ENCODE measurements around the gene FAM107B.
"Not testable (repeated sequence)": the region's sequence is repeated elsewhere in the genome, so short reads cannot be mapped to it uniquely, and the experiment has no call there.

Gene FAM107B

DNA sequence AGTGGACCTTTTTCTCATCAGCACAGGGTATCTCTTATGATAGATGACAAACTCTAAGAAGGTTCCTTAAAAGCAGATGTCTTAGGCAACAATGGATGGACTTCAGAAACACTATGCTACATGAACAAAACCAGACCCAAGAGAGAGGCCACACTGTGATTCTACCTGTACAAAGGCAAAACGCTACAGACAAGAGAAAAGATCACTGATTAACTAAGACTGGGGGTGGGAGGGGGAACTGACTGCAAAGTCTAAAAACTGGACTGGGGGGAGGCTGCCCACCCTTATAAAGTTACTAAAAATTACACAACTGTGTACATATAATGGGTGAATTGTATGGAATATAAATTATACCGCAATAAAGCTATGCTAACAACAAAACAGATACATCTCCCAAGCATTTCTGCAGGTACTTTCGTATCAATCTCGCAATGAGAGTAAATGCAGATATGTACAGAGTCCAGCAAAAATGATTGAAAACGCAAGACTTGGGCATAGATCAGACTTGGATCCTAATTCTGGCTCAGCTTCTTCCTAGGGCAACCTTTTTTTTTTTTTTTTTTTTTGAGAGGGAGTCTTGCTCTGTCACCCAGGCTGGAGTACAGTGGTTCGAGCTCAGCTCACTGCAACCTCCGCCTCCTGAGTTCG lies 179.7 kb downstream of the FAM107B start:
- Histone ChIP-seq H3K36me3 (ENCODE audit: insufficient read depth, low read length) (0 out of 2 replicates have a peak, but pooled peaks cover 7% of the 10 kb centered on the region), H3K4me1 (ENCODE audit: insufficient read depth, low read length) (no peaks in the 10 kb centered on the region), H3K9me3 (ENCODE audit: insufficient read depth, low read depth, low read length) (no peaks in the 10 kb centered on the region), H3K27ac (ENCODE audit: low read depth, low read length) (no peak overlapping the region), H3K27me3 (ENCODE audit: insufficient read depth, low read length) (no peaks in the 10 kb centered on the region), H3K4me3 (ENCODE audit: low read length) (no peak overlapping the region), H3K9ac (ENCODE audit: low read depth, low read length) (no peak overlapping the region)
- 97% methylated on average over 7 of the region's 8 CpGs for WGBS

DNA sequence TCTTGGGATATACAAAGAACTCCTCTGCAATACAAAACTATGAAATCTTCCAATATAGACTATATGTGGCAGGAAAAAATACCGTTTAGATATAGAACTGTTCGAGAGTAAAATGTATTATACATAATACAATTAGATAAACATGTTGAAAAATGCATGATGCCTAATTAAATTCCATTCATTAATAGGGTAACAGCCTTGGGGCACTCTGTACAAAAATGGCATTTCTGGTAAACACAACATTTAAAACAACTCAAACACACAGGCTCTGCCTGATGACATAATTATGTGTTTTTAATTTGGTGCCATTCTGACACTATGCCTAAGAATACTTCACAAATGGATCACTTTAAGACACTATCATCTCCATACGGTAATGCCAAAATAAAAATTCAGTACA lies 180.9 kb downstream of the FAM107B start:
- no peaks in the 10 kb centered on the region for H3K9me3 ChIP-seq (ENCODE audit: insufficient read depth, low read depth, low read length)
- H3K4me3 ChIP-seq (ENCODE audit: low read length), result no peak overlapping the region
- no peaks in the 10 kb centered on the region for H3K27me3 ChIP-seq (ENCODE audit: insufficient read depth, low read length)
- no peak overlapping the region for H3K27ac ChIP-seq (ENCODE audit: low read depth, low read length)
- WGBS, result 94% methylated on average over 1 of the region's 3 CpGs
- H3K36me3 ChIP-seq (ENCODE audit: insufficient read depth, low read length), result 0 out of 2 replicates have a peak, but pooled peaks cover 7% of the 10 kb centered on the region
- H3K9ac ChIP-seq (ENCODE audit: low read depth, low read length), result no peak overlapping the region
- H3K4me1 ChIP-seq (ENCODE audit: insufficient read depth, low read length), result no peaks in the 10 kb centered on the region

DNA sequence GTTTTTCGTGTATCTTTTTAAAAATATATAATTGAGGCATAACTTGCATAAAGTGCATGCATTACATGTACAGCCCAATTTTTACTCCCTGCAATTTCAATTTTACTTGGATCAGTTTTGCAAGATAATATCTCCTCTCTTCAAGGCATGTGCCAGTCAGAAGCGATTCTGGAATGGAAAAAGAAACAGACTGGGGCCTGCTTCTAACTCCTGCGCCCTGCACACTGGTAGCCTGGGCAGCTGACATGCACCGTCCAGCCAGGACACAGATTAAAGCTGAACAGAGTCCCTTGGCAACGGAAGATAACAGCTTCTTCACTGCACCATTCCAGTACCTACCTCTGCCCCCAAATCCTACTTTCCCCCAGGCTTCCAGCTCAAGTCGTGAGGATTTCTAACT lies 182.1 kb downstream of the FAM107B start:
- Histone ChIP-seq H3K27me3 (ENCODE audit: insufficient read depth, low read length) (no peaks in the 10 kb centered on the region), H3K36me3 (ENCODE audit: insufficient read depth, low read length) (no peaks in the 10 kb centered on the region), H3K27ac (ENCODE audit: low read depth, low read length) (no peak overlapping the region), H3K4me1 (ENCODE audit: insufficient read depth, low read length) (0 out of 2 replicates have a peak, but pooled peaks cover 7% of the 10 kb centered on the region), H3K9me3 (ENCODE audit: insufficient read depth, low read depth, low read length) (no peaks in the 10 kb centered on the region), H3K4me3 (ENCODE audit: low read length) (no peak overlapping the region), H3K9ac (ENCODE audit: low read depth, low read length) (no peak overlapping the region)
- 92% methylated on average over 5 of the region's 6 CpGs for WGBS

DNA sequence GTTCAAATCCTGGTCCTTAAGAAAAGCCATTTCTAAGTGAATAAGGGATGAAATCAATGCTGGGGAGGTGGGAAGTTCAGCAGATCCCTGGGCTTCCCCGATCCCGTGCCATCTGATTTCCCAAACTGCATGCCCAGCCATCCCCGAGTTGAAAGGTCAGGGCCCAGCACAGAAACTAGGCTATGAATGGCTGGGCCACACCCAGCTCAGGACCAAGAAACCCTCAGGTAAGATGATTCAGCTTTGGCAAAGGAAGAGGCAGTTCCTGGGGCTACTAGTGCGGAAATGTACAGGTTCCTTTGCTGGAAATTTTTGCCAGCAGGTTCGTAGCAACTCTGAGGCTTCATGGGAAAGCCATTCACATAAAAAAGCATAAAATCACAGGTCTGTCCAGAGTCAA lies 182.7 kb downstream of the FAM107B start:
- Histone ChIP-seq H3K9ac (ENCODE audit: low read depth, low read length) (no peak overlapping the region), H3K4me3 (ENCODE audit: low read length) (no peak overlapping the region), H3K36me3 (ENCODE audit: insufficient read depth, low read length) (no peaks in the 10 kb centered on the region), H3K27ac (ENCODE audit: low read depth, low read length) (no peak overlapping the region), H3K4me1 (ENCODE audit: insufficient read depth, low read length) (0 out of 2 replicates have a peak, but pooled peaks cover 7% of the 10 kb centered on the region), H3K27me3 (ENCODE audit: insufficient read depth, low read length) (no peaks in the 10 kb centered on the region), H3K9me3 (ENCODE audit: insufficient read depth, low read depth, low read length) (no peaks in the 10 kb centered on the region)
- WGBS, result 93% methylated on average over 5 of the region's 5 CpGs

DNA sequence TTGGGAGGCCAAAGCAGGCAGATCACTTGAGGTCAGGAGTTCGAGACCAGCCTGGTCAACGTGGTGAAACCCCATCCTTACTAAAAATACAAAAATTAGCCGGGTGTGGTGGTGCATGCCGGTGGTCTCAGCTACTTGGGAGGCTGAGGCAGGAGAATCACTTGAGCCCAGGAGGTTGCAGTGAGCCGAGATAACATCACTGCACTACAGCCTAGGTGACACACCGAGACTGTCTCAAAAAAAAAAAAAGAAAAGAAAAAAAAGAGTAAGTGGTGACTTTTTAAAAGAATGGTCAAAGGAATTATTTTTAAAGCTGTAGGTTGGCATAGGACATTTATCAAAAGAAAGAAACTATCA lies 185.8 kb downstream of the FAM107B start:
- not testable (repeated sequence) for H3K9ac ChIP-seq (ENCODE audit: low read depth, low read length)

DNA sequence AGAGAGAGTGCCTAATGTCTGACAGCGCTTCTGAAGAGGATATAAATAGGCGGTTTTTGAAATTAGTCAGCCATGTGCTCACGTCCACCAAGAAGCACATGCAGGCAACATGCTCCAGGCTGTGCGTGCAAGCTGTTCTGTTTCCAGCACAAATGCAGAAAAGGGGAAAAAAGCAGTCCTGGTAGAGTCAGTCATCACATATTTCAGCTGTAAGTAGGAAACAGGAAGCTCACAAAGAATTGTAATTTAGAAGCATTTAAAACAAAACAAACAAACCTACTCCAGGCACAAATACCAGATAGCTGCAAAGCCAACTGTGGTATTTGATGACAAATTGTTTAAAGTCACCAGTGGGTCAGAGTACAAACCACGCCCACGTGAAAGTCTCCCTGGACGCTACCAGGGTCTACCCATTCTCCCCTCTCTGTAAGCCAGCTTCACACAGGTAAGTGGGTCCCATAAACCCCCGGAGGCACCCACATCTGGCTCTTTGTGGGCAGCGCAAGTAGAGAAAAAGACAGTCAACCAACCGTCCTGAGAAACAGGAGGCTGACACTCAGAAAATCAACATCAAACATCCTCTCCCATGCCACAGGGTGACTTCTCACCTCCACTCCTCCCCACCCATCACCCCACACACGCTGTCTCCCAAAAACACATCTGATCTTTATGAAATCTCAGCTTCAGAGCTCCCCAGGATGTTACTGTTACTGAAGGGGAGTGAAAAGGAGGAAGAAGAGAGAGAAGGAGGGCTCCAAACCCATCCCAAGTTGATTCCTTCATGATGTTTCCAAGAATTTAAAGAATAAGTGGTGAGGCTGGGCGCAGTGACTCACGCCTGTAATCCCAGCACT lies 186.4 kb downstream of the FAM107B start:
- Histone ChIP-seq H3K9me3 (ENCODE audit: insufficient read depth, low read depth, low read length) (no peaks in the 10 kb centered on the region), H3K9ac (ENCODE audit: low read depth, low read length) (no peak overlapping the region), H3K4me1 (ENCODE audit: insufficient read depth, low read length) (peaks cover 28% of the 10 kb centered on the region), H3K27me3 (ENCODE audit: insufficient read depth, low read length) (no peaks in the 10 kb centered on the region), H3K4me3 (ENCODE audit: low read length) (no peak overlapping the region), H3K27ac (ENCODE audit: low read depth, low read length) (no peak overlapping the region), H3K36me3 (ENCODE audit: insufficient read depth, low read length) (no peaks in the 10 kb centered on the region)
- 92% methylated on average over 13 of the region's 13 CpGs for WGBS

More for the DNA sequence above, 185.8 kb downstream of the FAM107B start:
- H3K9me3 ChIP-seq (ENCODE audit: insufficient read depth, low read depth, low read length); H3K27me3 ChIP-seq (ENCODE audit: insufficient read depth, low read length); H3K36me3 ChIP-seq (ENCODE audit: insufficient read depth, low read length); H3K27ac ChIP-seq (ENCODE audit: low read depth, low read length); H3K4me3 ChIP-seq (ENCODE audit: low read length): not testable (repeated sequence)
- peaks cover 28% of the 10 kb centered on the region for H3K4me1 ChIP-seq (ENCODE audit: insufficient read depth, low read length)
- WGBS, result 94% methylated on average over 6 of the region's 6 CpGs

DNA sequence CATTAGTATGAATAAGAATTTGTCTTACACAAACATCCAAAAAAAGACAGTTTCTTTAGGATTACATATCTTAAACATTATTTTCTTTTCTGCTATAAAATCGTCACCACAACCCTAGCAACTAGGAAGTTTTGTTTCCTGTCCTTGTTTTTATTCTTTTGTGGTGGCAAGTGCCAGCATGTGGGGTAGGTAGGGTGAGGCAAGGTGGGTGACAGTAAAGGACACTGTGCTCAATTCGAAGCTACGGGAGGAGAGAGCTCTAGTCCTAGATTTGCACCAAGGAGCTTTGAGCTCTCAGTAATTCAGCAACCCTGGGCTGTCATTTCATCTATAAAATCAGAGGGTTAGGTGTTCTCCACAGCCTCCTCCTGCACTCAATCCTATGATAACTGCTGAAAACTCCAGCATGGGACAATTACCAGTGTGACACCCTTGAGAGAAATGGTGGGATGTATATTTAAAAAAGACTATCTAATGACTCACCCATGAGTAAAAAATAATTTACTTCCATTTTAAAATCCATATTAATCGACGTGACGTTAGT lies 187.1 kb downstream of the FAM107B start:
- Histone ChIP-seq H3K36me3 (ENCODE audit: insufficient read depth, low read length) (no peaks in the 10 kb centered on the region), H3K9me3 (ENCODE audit: insufficient read depth, low read depth, low read length) (no peaks in the 10 kb centered on the region), H3K4me1 (ENCODE audit: insufficient read depth, low read length) (peaks cover 28% of the 10 kb centered on the region), H3K9ac (ENCODE audit: low read depth, low read length) (no peak overlapping the region), H3K27ac (ENCODE audit: low read depth, low read length) (no peak overlapping the region), H3K4me3 (ENCODE audit: low read length) (no peak overlapping the region), H3K27me3 (ENCODE audit: insufficient read depth, low read length) (no peaks in the 10 kb centered on the region)
- 87% methylated on average over 5 of the region's 6 CpGs for WGBS

DNA sequence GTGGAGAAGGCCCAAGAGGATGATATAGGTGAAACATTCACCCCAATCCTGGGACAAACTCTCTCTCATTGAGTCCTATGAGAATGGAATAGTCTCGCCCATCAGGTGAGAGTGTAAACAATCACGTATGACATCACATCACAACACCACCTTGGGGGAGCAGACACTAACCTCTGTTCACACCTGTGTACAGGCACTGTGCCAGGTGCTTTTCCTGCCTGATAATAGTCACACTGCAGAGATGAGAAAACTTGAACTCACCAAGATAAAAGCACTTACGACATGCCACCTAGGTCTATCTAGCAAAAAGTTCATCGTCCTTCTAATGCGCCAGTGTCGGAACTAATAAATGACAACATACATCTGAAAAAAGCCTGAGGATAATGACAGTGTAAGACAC lies 187.8 kb downstream of the FAM107B start:
- Histone ChIP-seq H3K4me1 (ENCODE audit: insufficient read depth, low read length) (peaks cover 28% of the 10 kb centered on the region), H3K27me3 (ENCODE audit: insufficient read depth, low read length) (no peaks in the 10 kb centered on the region), H3K27ac (ENCODE audit: low read depth, low read length) (no peak overlapping the region), H3K4me3 (ENCODE audit: low read length) (no peak overlapping the region), H3K9ac (ENCODE audit: low read depth, low read length) (no peak overlapping the region), H3K9me3 (ENCODE audit: insufficient read depth, low read depth, low read length) (no peaks in the 10 kb centered on the region), H3K36me3 (ENCODE audit: insufficient read depth, low read length) (no peaks in the 10 kb centered on the region)
- WGBS, result 97% methylated on average over 6 of the region's 6 CpGs

DNA sequence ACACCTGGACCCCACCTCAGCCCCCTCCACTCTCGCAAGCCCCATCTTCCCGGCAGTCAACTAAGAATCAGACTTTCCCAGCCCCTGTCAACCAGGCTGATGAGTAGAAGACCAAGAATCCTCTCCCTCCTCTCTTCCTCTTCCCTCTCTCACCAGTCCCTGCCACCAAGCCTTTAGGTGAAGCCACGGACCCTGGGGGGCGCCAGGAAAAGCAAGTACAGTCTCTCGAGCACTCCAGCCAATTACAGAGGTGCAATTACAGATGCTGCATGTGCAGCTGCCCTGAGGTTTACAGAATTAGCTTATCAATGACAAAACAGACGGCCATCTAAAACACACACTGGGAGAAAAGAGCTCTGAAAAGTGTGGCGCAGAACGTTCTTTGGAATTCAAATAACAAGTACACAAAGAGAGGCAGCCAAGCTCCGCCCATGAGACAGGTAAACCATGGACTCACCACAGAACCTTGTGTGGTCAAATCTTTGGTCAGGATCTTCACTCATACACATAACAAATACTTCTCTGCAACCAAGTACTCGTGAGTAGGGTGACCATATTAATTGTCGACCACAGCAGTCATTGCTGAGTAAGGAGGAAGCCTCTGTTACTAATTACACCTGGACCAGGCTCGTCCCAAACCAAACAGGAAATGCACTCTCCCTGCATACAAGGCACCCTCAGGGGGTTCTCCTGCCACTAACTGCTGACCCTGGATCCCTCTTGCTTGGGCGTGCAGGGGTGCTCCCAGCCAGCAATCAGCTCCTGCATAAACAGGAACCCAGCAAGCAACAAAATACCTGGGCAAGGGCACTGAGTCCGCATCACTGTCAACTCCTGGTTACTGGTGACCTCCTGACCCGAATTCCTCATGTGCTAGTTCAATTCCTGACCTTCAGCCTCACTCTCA lies 189.2 kb downstream of the FAM107B start:
- H3K4me3 ChIP-seq (ENCODE audit: low read length), result no peak overlapping the region
- H3K27ac ChIP-seq (ENCODE audit: low read depth, low read length), result peak overlapping the region; percentile 21; the same call in 1 of the 2 replicates
- H3K4me1 ChIP-seq (ENCODE audit: insufficient read depth, low read length), result peaks cover 28% of the 10 kb centered on the region
- no peaks in the 10 kb centered on the region for H3K9me3 ChIP-seq (ENCODE audit: insufficient read depth, low read depth, low read length)
- no peaks in the 10 kb centered on the region for H3K36me3 ChIP-seq (ENCODE audit: insufficient read depth, low read length)
- no peaks in the 10 kb centered on the region for H3K27me3 ChIP-seq (ENCODE audit: insufficient read depth, low read length)
- WGBS, result 63% methylated on average over 15 of the region's 15 CpGs
- no peak overlapping the region for H3K9ac ChIP-seq (ENCODE audit: low read depth, low read length)

DNA sequence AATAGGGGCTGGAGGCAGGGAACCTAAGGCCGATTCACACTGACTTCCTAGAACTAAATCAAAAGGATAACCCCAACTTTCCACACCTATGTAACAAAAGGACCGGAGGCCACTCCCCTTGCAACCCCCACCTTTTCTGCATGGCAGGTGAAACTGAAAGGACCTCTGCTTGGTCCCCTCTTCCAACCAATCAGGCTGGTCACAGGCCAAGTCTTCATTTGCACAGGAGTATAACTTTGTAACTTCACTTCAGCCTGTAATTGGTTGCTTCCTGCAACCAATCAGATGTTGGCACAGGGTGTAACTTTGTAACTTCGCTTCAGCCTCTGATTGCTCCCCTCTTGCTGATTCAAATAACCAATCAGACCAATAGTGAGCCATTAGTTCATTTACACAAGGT lies 190.0 kb downstream of the FAM107B start:
- no peak overlapping the region for H3K9ac ChIP-seq (ENCODE audit: low read depth, low read length)
- H3K9me3 ChIP-seq (ENCODE audit: insufficient read depth, low read depth, low read length), result no peaks in the 10 kb centered on the region
- WGBS, result 95% methylated on average over 3 of the region's 3 CpGs
- H3K4me3 ChIP-seq (ENCODE audit: low read length), result no peak overlapping the region
- H3K4me1 ChIP-seq (ENCODE audit: insufficient read depth, low read length), result peaks cover 28% of the 10 kb centered on the region
- no peak overlapping the region for H3K27ac ChIP-seq (ENCODE audit: low read depth, low read length)
- H3K27me3 ChIP-seq (ENCODE audit: insufficient read depth, low read length), result no peaks in the 10 kb centered on the region
- H3K36me3 ChIP-seq (ENCODE audit: insufficient read depth, low read length), result no peaks in the 10 kb centered on the region
